Thyroid gland (tissue), 4 donors: ENCODE measurements around the gene LEP.

Experiments
- CTCF ChIP-seq, 6 experiments: fragments of 200-600 bp in 3 of 6; fragments of 450-650 bp in 3 of 6; sonication (generic) in 3 of 6; IDR thresholded peaks; one replicate each; pipeline ENCODE4 v1.5.1; 2016 to 2019; ENCODE audit warnings: antibody characterized with exemption in 6 of 6, mild to moderate bottlenecking in 2 of 6, inconsistent platforms in 1 of 6, moderate library complexity in 1 of 6
- POLR2A ChIP-seq, 2 donors: fragments of 450-650 bp; IDR thresholded peaks; one replicate each; pipeline ENCODE4 v1.6.1; 2017; ENCODE audit warnings: antibody characterized with exemption in 2 of 2, mild to moderate bottlenecking in 2 of 2, moderate library complexity in 1 of 2

GRCh38 chr7:128255271-128255670, 14.2 kb downstream of the LEP start:
- no peak for TF ChIP-seq CTCF (IDR thresholded peaks at IDR 0.05)
- TF ChIP-seq POLR2A (IDR thresholded peaks at IDR 0.05) = no peak
